Mesenteric fat pad (tissue), 1 donor: ENCODE measurements around the gene DCST2. TPM values are rescaled to one million over a fixed set of nuclear protein-coding genes. Genes with fewer than 3 reads are reported as not detected.

Experiments used
- DNase-seq: peaks from one replicate; pipeline ENCODE4 v3.0.0-alpha.2; 2020; ENCODE audit warnings: low spot score
- long read RNA-seq: library from polyadenylated mRNA; unstranded; transcript quantifications from one replicate; pipeline ENCODE4 v2.0.0, GENCODE V29; 2020
- total RNA-seq: library from RNA; stranded (reverse); fragmentation: NEBNext Ultra II Directional; extraction: Animal tissue kit (Norgen Biotek cat#: 25700); gene quantifications from one replicate; pipeline ENCODE4 v1.2.1, GENCODE V29; 2021
- donor health status: DM: yes; HTN: yes; CAD: no.

DCST2 gene
- total RNA-seq: 0.87 TPM
- long read RNA-seq, partial matches to known transcripts: 0 of 1 reads
- long read RNA-seq, other reads (novel, unspliced or antisense): 0 of 1 reads

GRCh38 chr1:155033524-155033923, at the start of gene DCST2, which contains the start of gene DCST1:
TSS of gene DCST2 (minus strand) at chr1:155033781. CDS start at chr1:155033701, 80 bp downstream.
TSS of gene DCST1 (plus strand) at chr1:155033824. CDS start at chr1:155034037, 213 bp downstream.
- no peak for DNase-seq

- no peak for DNase-seq
Measured at GRCh38 chr1:155083052-155083541, 49.5 kb upstream of the DCST2 start.

GRCh38 chr1:155082301-155083051, 48.9 kb upstream of the DCST2 start:
- no peak for DNase-seq

GRCh38 chr1:155081472-155082300, 48.1 kb upstream of the DCST2 start:
- DNase-seq: no peak

- no peak for DNase-seq
Measured at GRCh38 chr1:155080312-155081228, 47.0 kb upstream of the DCST2 start.

- no peak for DNase-seq
Measured at GRCh38 chr1:155079487-155080311, 46.1 kb upstream of the DCST2 start.

- no peak for DNase-seq
Measured at GRCh38 chr1:155079210-155079486, 45.6 kb upstream of the DCST2 start.

- DNase-seq: no peak
Measured at GRCh38 chr1:155078469-155079209, 45.1 kb upstream of the DCST2 start, which contains the start of gene EFNA3. TSS of gene EFNA3 (plus strand) at chr1:155078837. CDS start at chr1:155078942, 105 bp downstream.

- no peak for DNase-seq
Measured at GRCh38 chr1:155077758-155078445, 44.3 kb upstream of the DCST2 start.

GRCh38 chr1:155077346-155077745, 43.8 kb upstream of the DCST2 start:
- DNase-seq: no peak

GRCh38 chr1:155076371-155076770, 42.8 kb upstream of the DCST2 start:
- no peak for DNase-seq

GRCh38 chr1:155075535-155075934, 42.0 kb upstream of the DCST2 start:
- no peak for DNase-seq

GRCh38 chr1:155073377-155074242, 40.0 kb upstream of the DCST2 start:
- DNase-seq: no peak

GRCh38 chr1:155072531-155073289, 39.1 kb upstream of the DCST2 start:
- no peak for DNase-seq

GRCh38 chr1:155071701-155072100, 38.1 kb upstream of the DCST2 start:
- DNase-seq: no peak

- no peak for DNase-seq
Measured at GRCh38 chr1:155070721-155071569, 37.4 kb upstream of the DCST2 start.
